HG03280 (cell line): ENCODE data around the gene ARL6IP4.

Source experiments
- ATAC-seq: cut with Tn5 transposase; IDR thresholded peaks from one replicate; pipeline ENCODE4 v1.9.1; 2021; ENCODE audit warnings: mild to moderate bottlenecking, moderate library complexity; ENCODE audit not compliant: unreplicated experiment

ARL6IP4 gene

GRCh38 chr12:122989874-122990419 lies 9.5 kb downstream of the ARL6IP4 start:
- ATAC-seq, result no peak

GRCh38 chr12:122990561-122990960 lies 10.1 kb downstream of the ARL6IP4 start:
- ATAC-seq, result no peak

GRCh38 chr12:122990961-122991622 lies 10.6 kb downstream of the ARL6IP4 start:
- ATAC-seq, result no peak

GRCh38 chr12:122991623-122992275 lies 11.3 kb downstream of the ARL6IP4 start:
- no peak for ATAC-seq

- no peak for ATAC-seq
These were observed 11.9 kb downstream of the ARL6IP4 start for GRCh38 chr12:122992386-122992785.

GRCh38 chr12:122994140-122994675 lies 13.7 kb downstream of the ARL6IP4 start:
- no peak for ATAC-seq

GRCh38 chr12:122994781-122995502 lies 14.5 kb downstream of the ARL6IP4 start:
- ATAC-seq, result no peak

GRCh38 chr12:122995503-122996187 lies 15.2 kb downstream of the ARL6IP4 start:
- ATAC-seq, result no peak

GRCh38 chr12:122996188-122996601 lies 15.7 kb downstream of the ARL6IP4 start:
- ATAC-seq, result no peak

- ATAC-seq, result no peak
These were observed 16.3 kb downstream of the ARL6IP4 start for GRCh38 chr12:122996621-122997342.

GRCh38 chr12:122997343-122998250 lies 17.1 kb downstream of the ARL6IP4 start:
- no peak for ATAC-seq

GRCh38 chr12:122998316-122998715 lies 17.8 kb downstream of the ARL6IP4 start:
- ATAC-seq, result no peak

- no peak for ATAC-seq
These were observed 18.9 kb downstream of the ARL6IP4 start for GRCh38 chr12:122999196-122999946.

GRCh38 chr12:122999986-123000420 lies 19.5 kb downstream of the ARL6IP4 start:
- no peak for ATAC-seq

- no peak for ATAC-seq
These were observed 20.1 kb downstream of the ARL6IP4 start for GRCh38 chr12:123000578-123000977.

- no peak for ATAC-seq
These were observed 21.0 kb downstream of the ARL6IP4 start for GRCh38 chr12:123001464-123001863.

- ATAC-seq, result no peak
These were observed 22.8 kb downstream of the ARL6IP4 start for GRCh38 chr12:123003257-123003656.

GRCh38 chr12:123004287-123004686 lies 23.8 kb downstream of the ARL6IP4 start:
- no peak for ATAC-seq
